H9 (cell line): ENCODE measurements around the gene HPCAL1. TPM values are rescaled to one million over a fixed set of nuclear protein-coding genes. Genes with fewer than 3 reads are reported as not detected.

Experiments used
- DNase-seq: peaks from one replicate; pipeline ENCODE4 v3.0.0-alpha.2; 2017
- H2AFZ ChIP-seq: one replicate; pipeline ENCODE4 v1.6.1; 2013; ENCODE audit warnings: mild to moderate bottlenecking, low read length, control low read depth, moderate library complexity
- H2AK5ac ChIP-seq: 2 replicates; pipeline ENCODE4 v1.6.1; 2013; ENCODE audit warnings: low read length, control low read depth, mixed read lengths; ENCODE audit not compliant: insufficient read length
- H2BK120ac ChIP-seq: one replicate; pipeline ENCODE4 v1.6.1; 2013; ENCODE audit warnings: low read depth, mild to moderate bottlenecking, low read length, control low read depth, inconsistent platforms; ENCODE audit not compliant: poor library complexity, severe bottlenecking
- H2BK12ac ChIP-seq: 2 replicates; pipeline ENCODE4 v1.6.1; 2013; ENCODE audit warnings: low read length, control low read depth, mixed read lengths, low read depth; ENCODE audit not compliant: insufficient read length
- H2BK15ac ChIP-seq: 2 replicates; pipeline ENCODE4 v1.6.1; 2013; ENCODE audit warnings: low read depth, low read length, control low read depth
- H2BK20ac ChIP-seq: one replicate; pipeline ENCODE4 v1.6.1; 2013; ENCODE audit warnings: low read depth, mild to moderate bottlenecking, low read length, control low read depth, inconsistent platforms; ENCODE audit not compliant: poor library complexity, severe bottlenecking
- H2BK5ac ChIP-seq: 2 replicates; pipeline ENCODE4 v1.6.1; 2013; ENCODE audit warnings: low read length, control low read depth, mixed read lengths; ENCODE audit not compliant: insufficient read length
- H3K14ac ChIP-seq: 2 replicates; pipeline ENCODE4 v1.6.1; 2013; ENCODE audit warnings: low read length, control low read depth; ENCODE audit not compliant: insufficient read depth
- H3K18ac ChIP-seq: 2 replicates; pipeline ENCODE4 v1.6.1; 2013; ENCODE audit warnings: low read depth, mild to moderate bottlenecking, mixed read lengths, low read length, control low read depth; ENCODE audit not compliant: insufficient read length
- H3K23ac ChIP-seq: 2 replicates; pipeline ENCODE4 v1.6.1; 2013; ENCODE audit warnings: low read length, control low read depth, mixed read lengths, low read depth; ENCODE audit not compliant: insufficient read length
- H3K23me2 ChIP-seq: 2 replicates; pipeline ENCODE4 v1.6.1; 2013; ENCODE audit warnings: low read depth, mild to moderate bottlenecking, mixed read lengths, low read length, control low read depth; ENCODE audit not compliant: insufficient read length, poor library complexity, severe bottlenecking
- H3K27ac ChIP-seq: 2 replicates; pipeline ENCODE4 v1.5.1; 2013; ENCODE audit warnings: low read length, control low read depth, mixed read lengths, low read depth; ENCODE audit not compliant: insufficient read length
- H3K27me3 ChIP-seq: 2 replicates; pipeline ENCODE4 v1.6.1; 2013; ENCODE audit warnings: low read length, control low read depth, inconsistent platforms; ENCODE audit not compliant: insufficient read depth
- H3K4ac ChIP-seq: 2 replicates; pipeline ENCODE4 v1.6.1; 2013; ENCODE audit warnings: low read depth, mild to moderate bottlenecking, control low read depth, inconsistent platforms, low read length, moderate library complexity
- H3K4me1 ChIP-seq: 2 replicates; pipeline ENCODE4 v1.6.1; 2013; ENCODE audit warnings: low read length, control low read depth, inconsistent platforms; ENCODE audit not compliant: insufficient read depth
- H3K4me2 ChIP-seq: 2 replicates; pipeline ENCODE4 v1.6.1; 2013; ENCODE audit warnings: low read length, control low read depth, mixed read lengths; ENCODE audit not compliant: insufficient read length, insufficient read depth
- H3K56ac ChIP-seq: 2 replicates; pipeline ENCODE4 v1.6.1; 2013; ENCODE audit warnings: low read depth, mild to moderate bottlenecking, mixed read lengths, low read length, control low read depth; ENCODE audit not compliant: insufficient read length
- H3K79me1 ChIP-seq: 2 replicates; pipeline ENCODE4 v1.6.1; 2013; ENCODE audit warnings: low read depth, mild to moderate bottlenecking, moderate library complexity, low read length, control low read depth, inconsistent platforms; ENCODE audit not compliant: insufficient read depth, poor library complexity, severe bottlenecking
- H3K79me2 ChIP-seq: 2 replicates; pipeline ENCODE4 v1.6.1; 2013; ENCODE audit warnings: low read length, control low read depth, inconsistent platforms; ENCODE audit not compliant: insufficient read depth
- H3K9ac ChIP-seq: 2 replicates; pipeline ENCODE4 v1.6.1; 2013; ENCODE audit warnings: low read length, control low read depth, mixed read lengths; ENCODE audit not compliant: insufficient read length; ENCODE audit errors: extremely low read depth
- H3K9me3 ChIP-seq: one replicate; pipeline ENCODE4 v1.6.1; 2013; ENCODE audit warnings: low read depth, low read length, inconsistent platforms; ENCODE audit not compliant: control insufficient read depth
- H3T11ph ChIP-seq: one replicate; pipeline ENCODE4 v1.6.1; 2013; ENCODE audit warnings: mild to moderate bottlenecking, low read length, control low read depth, inconsistent platforms
- H4K20me1 ChIP-seq: one replicate; pipeline ENCODE4 v1.6.1; 2013; ENCODE audit not compliant: control insufficient read depth, insufficient read length, insufficient read depth
- H4K5ac ChIP-seq: 2 replicates; pipeline ENCODE4 v1.6.1; 2013; ENCODE audit warnings: low read depth, mild to moderate bottlenecking, mixed read lengths, low read length, control low read depth; ENCODE audit not compliant: insufficient read length
- H4K8ac ChIP-seq: replicated peaks from 2 replicates; pipeline ENCODE4 v1.6.1; 2013; ENCODE audit warnings: low read length, control low read depth, mixed read lengths, low read depth; ENCODE audit not compliant: insufficient read length
- H4K91ac ChIP-seq: 2 replicates; pipeline ENCODE4 v1.6.1; 2013; ENCODE audit warnings: low read depth, mild to moderate bottlenecking, moderate library complexity, mixed read lengths, low read length, control low read depth; ENCODE audit not compliant: insufficient read length
- H3K27ac Mint-ChIP-seq, 3 experiments: 2 replicates in 2 of 3; 3 replicates in 1 of 3; pipeline ENCODE4 v1.8.0; 2020 to 2021; ENCODE audit warnings: mixed read lengths in 3 of 3, mild to moderate bottlenecking in 1 of 3, moderate library complexity in 1 of 3
- H3K27me3 Mint-ChIP-seq: 2 replicates; pipeline ENCODE4 v1.8.0; 2021; ENCODE audit warnings: low read depth, mild to moderate bottlenecking, moderate library complexity, mixed read lengths
- H3K36me3 Mint-ChIP-seq, 3 experiments: 2 replicates in 2 of 3; 3 replicates in 1 of 3; pipeline ENCODE4 v1.8.0; 2020 to 2021; ENCODE audit warnings: low read depth in 3 of 3, mixed read lengths in 3 of 3; ENCODE audit not compliant: insufficient read depth in 1 of 3
- H3K4me1 Mint-ChIP-seq, 2 experiments: 2 replicates each; pipeline ENCODE4 v1.8.0; 2020; ENCODE audit warnings: mixed read lengths in 2 of 2
- H3K4me3 Mint-ChIP-seq, 2 experiments: 2 replicates in 1 of 2; 3 replicates in 1 of 2; pipeline ENCODE4 v1.8.0; 2020 to 2021; ENCODE audit warnings: mild to moderate bottlenecking in 2 of 2, mixed read lengths in 2 of 2, moderate library complexity in 1 of 2
- H3K9me3 Mint-ChIP-seq, 2 experiments: 2 replicates in 1 of 2; 3 replicates in 1 of 2; pipeline ENCODE4 v1.8.0; 2020; ENCODE audit warnings: mild to moderate bottlenecking in 2 of 2, mixed read lengths in 2 of 2, moderate library complexity in 1 of 2
- CTCF ChIP-seq: fragments of 200-600 bp; sonication (generic); conservative IDR thresholded peaks from 3 replicates; pipeline ENCODE4 v1.8.0; 2021; ENCODE audit warnings: antibody characterized with exemption, mild to moderate bottlenecking
- WGBS: extraction: QIAGEN DNeasy Blood & Tissue Kit; methylation state at CpG from one replicate; pipeline ENCODE4 v1.1.7; 2013; ENCODE audit warnings: missing lambda C conversion rate, low lambda C conversion rate, mixed read lengths; ENCODE audit not compliant: insufficient read length; ENCODE audit errors: extremely low coverage; 5-methylcytosine and 5-hydroxymethylcytosine counted together
- total RNA-seq: library from RNA; stranded (reverse); gene quantifications from 2 replicates; pipeline ENCODE4 v1.2.1, GENCODE V29; 2021

Gene HPCAL1
- total RNA-seq, 1 experiment from 2014 or later = 4.7 TPM

GRCh38 chr2:10475811-10476660 lies 173.3 kb downstream of the HPCAL1 start:
- no peak overlapping the region for H3K18ac ChIP-seq
- no peaks in the 10 kb centered on the region for H3K23me2 ChIP-seq
- H2AFZ ChIP-seq = no peak overlapping the region
- H3T11ph ChIP-seq = no peak overlapping the region
- no peaks in the 10 kb centered on the region for H3K79me1 ChIP-seq
- H3K9me3 Mint-ChIP-seq = no peaks in the 10 kb centered on the region
- no peak overlapping the region for H2BK12ac ChIP-seq
- H4K91ac ChIP-seq = no peak overlapping the region
- no peak overlapping the region for H3K56ac ChIP-seq
- H4K20me1 ChIP-seq = no peaks in the 10 kb centered on the region
- H3K36me3 Mint-ChIP-seq = no peaks in the 10 kb centered on the region
- no peak overlapping the region for H3K14ac ChIP-seq
- no peak for DNase-seq
- H2BK120ac ChIP-seq = no peak overlapping the region
- peaks cover 19 to 21% of the 10 kb centered on the region in 2 experiments for H3K4me1 Mint-ChIP-seq
- no peak overlapping the region for H3K4me3 Mint-ChIP-seq
- H4K8ac ChIP-seq = no peak overlapping the region
- no CpG with 5 or more reads among the region's 22 CpGs for WGBS
- no peak for TF ChIP-seq CTCF
- H3K4me1 ChIP-seq = no peaks in the 10 kb centered on the region; the same call in 1 of the 2 replicates
- no peak overlapping the region for H2BK20ac ChIP-seq
- no peak overlapping the region for H3K27ac Mint-ChIP-seq
- no peak overlapping the region for H3K4me2 ChIP-seq
- H2BK5ac ChIP-seq = no peak overlapping the region
- no peaks in the 10 kb centered on the region for H3K27me3 ChIP-seq
- H4K5ac ChIP-seq = no peak overlapping the region
- H2AK5ac ChIP-seq = no peak overlapping the region
- H3K79me2 ChIP-seq = no peaks in the 10 kb centered on the region
- H2BK15ac ChIP-seq = no peak overlapping the region
- H3K27me3 Mint-ChIP-seq = peaks cover 10% of the 10 kb centered on the region
- no peak overlapping the region for H3K9ac ChIP-seq
- no peak overlapping the region for H3K4ac ChIP-seq
- H3K27ac ChIP-seq = no peak overlapping the region
- no peaks in the 10 kb centered on the region for H3K9me3 ChIP-seq
- H3K23ac ChIP-seq = no peak overlapping the region
